Right lobe of liver (tissue), 6 donors: ENCODE results near the gene TXNL1. TPM values are rescaled to one million over a fixed set of nuclear protein-coding genes. Genes with fewer than 3 reads are reported as not detected.

Source experiments
- ATAC-seq, 4 donors: fragments of 200-7000 bp; cut with Tn5 transposase; one replicate each; pipeline ENCODE4 v1.9.1; 2020; ENCODE audit warnings: mild to moderate bottlenecking in 4 of 4, moderate library complexity in 4 of 4
- DNase-seq, 3 donors: peaks; one replicate each; pipeline ENCODE4 v3.0.0-alpha.2; 2020
- H3K27ac ChIP-seq, 3 donors: fragments of 200-600 bp; one replicate each; pipeline ENCODE4 v1.8.0; 2022
- H3K27me3 ChIP-seq, 2 donors: fragments of 200-600 bp; one replicate each; pipeline ENCODE4 v1.8.0; 2022
- H3K36me3 ChIP-seq, 4 donors: fragments of 200-600 bp; sonication (generic) in 1 of 4; one replicate each; pipeline versions ENCODE4 v1.5.1 to v1.8.0; 2017 to 2022; ENCODE audit warnings: control low read depth in 1 of 4
- H3K4me1 ChIP-seq, 4 donors: fragments of 200-600 bp; sonication (generic) in 1 of 4; one replicate each; pipeline versions ENCODE4 v1.5.1 to v1.8.0; 2017 to 2022; ENCODE audit warnings: control low read depth in 1 of 4
- H3K4me3 ChIP-seq, 3 donors: fragments of 200-600 bp; one replicate each; pipeline ENCODE4 v1.8.0; 2022
- H3K9me3 ChIP-seq, 4 donors: fragments of 200-600 bp; sonication (generic) in 1 of 4; one replicate each; pipeline versions ENCODE4 v1.5.1 to v1.8.0; 2017 to 2022; ENCODE audit warnings: control low read depth in 1 of 4
- POLR2A ChIP-seq: fragments of 450-650 bp; IDR thresholded peaks from one replicate; pipeline ENCODE4 v1.6.1; 2017; ENCODE audit warnings: antibody characterized with exemption, mild to moderate bottlenecking
- WGBS: methylation state at CpG from one replicate; pipeline ENCODE4 v1.1.6; 2018; ENCODE audit warnings: low coverage, low lambda C conversion rate; ENCODE audit not compliant: insufficient coverage; ENCODE audit errors: missing lambda C conversion rate; 5-methylcytosine and 5-hydroxymethylcytosine counted together
- intact Hi-C, 2 donors: fragments of 100-400 bp; cut with DNase I; formaldehyde crosslinking; loops; one replicate each; pipeline versions ENCODE4 v1.11.2 to v1.14.1; 2022
- total RNA-seq, 6 experiments: library from RNA; depleted of rRNA in 2 of 6; stranded (reverse); fragments of >200 nt in 2 of 6; fragmentation: NEBNext Ultra II Directional in 3 of 6; extraction: Animal tissue kit (Norgen Biotek cat#: 25700) in 3 of 6; gene quantifications; one replicate each; pipeline versions ENCODE4 v1.1.0 to v1.2.4, GENCODE V29; 2016 to 2023
- TF ChIP-seq, protein P1 (sequence below), 4 donors: fragments of 200-600 bp in 3 of 4; fragments of 450-650 bp in 1 of 4; IDR thresholded peaks; one replicate each; pipeline versions ENCODE4 v1.5.1 to v1.8.0; 2016 to 2022; ENCODE audit warnings: antibody characterized with exemption in 4 of 4, mild to moderate bottlenecking in 2 of 4
- donor health status: DM: no; HTN: yes; CAD: no.
- donor health status: DM: no; HTN: no; CAD: no.
- donor health status: DM: no; HTN: no; CAD: no.
- donor health status: DM: no; HTN: yes; CAD: no.
- donor health status: DM: no; HTN: yes; CAD: no.

TXNL1 gene
- total RNA-seq, 6 experiments from 2014 or later, result 30.1 to 58.0 (median 42.8) TPM

GRCh38 chr18:56637176-56637575 lies 1.2 kb downstream of the TXNL1 start:
- 2% methylated on average over 8 of the region's 8 CpGs for WGBS
- intact Hi-C loops, result no loop called here

GRCh38 chr18:56635007-56635406 lies 3.4 kb downstream of the TXNL1 start:
- no peak for TF ChIP-seq POLR2A
- TF ChIP-seq, protein P1, sequence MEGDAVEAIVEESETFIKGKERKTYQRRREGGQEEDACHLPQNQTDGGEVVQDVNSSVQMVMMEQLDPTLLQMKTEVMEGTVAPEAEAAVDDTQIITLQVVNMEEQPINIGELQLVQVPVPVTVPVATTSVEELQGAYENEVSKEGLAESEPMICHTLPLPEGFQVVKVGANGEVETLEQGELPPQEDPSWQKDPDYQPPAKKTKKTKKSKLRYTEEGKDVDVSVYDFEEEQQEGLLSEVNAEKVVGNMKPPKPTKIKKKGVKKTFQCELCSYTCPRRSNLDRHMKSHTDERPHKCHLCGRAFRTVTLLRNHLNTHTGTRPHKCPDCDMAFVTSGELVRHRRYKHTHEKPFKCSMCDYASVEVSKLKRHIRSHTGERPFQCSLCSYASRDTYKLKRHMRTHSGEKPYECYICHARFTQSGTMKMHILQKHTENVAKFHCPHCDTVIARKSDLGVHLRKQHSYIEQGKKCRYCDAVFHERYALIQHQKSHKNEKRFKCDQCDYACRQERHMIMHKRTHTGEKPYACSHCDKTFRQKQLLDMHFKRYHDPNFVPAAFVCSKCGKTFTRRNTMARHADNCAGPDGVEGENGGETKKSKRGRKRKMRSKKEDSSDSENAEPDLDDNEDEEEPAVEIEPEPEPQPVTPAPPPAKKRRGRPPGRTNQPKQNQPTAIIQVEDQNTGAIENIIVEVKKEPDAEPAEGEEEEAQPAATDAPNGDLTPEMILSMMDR (IDR thresholded peaks at IDR 0.05), result no peak
- 80% methylated on average over 5 of the region's 5 CpGs for WGBS
- no peaks in the 10 kb centered on the region for H3K36me3 ChIP-seq
- peaks cover 0 to 46% (median 8%) of the 10 kb centered on the region in 4 donors for H3K4me1 ChIP-seq
- no peak overlapping the region for H3K27ac ChIP-seq
- no peaks in the 10 kb centered on the region for H3K9me3 ChIP-seq
- H3K4me3 ChIP-seq, result no peak overlapping the region
- DNase-seq (no peak), ATAC-seq (no peak)
- intact Hi-C loops, result no loop called here
- H3K27me3 ChIP-seq, result no peaks in the 10 kb centered on the region

More at GRCh38 chr18:56637176-56637575, 1.2 kb downstream of the TXNL1 start:
- H3K36me3 ChIP-seq, result no peaks in the 10 kb centered on the region
- H3K27me3 ChIP-seq, result no peaks in the 10 kb centered on the region
- TF ChIP-seq, protein P1 (IDR thresholded peaks at IDR 0.05), result no peak
- TF ChIP-seq POLR2A, result no peak
- peak overlapping the region; percentile 88 to 91 (median 90) for H3K4me3 ChIP-seq
- no peak for DNase-seq
- H3K4me1 ChIP-seq, result peaks cover 0 to 31% (median 4%) of the 10 kb centered on the region in 4 donors
- H3K9me3 ChIP-seq, result no peaks in the 10 kb centered on the region
- H3K27ac ChIP-seq, result peak overlapping the region; percentile 93 to 95 (median 93)
- no peak for ATAC-seq

DNA sequence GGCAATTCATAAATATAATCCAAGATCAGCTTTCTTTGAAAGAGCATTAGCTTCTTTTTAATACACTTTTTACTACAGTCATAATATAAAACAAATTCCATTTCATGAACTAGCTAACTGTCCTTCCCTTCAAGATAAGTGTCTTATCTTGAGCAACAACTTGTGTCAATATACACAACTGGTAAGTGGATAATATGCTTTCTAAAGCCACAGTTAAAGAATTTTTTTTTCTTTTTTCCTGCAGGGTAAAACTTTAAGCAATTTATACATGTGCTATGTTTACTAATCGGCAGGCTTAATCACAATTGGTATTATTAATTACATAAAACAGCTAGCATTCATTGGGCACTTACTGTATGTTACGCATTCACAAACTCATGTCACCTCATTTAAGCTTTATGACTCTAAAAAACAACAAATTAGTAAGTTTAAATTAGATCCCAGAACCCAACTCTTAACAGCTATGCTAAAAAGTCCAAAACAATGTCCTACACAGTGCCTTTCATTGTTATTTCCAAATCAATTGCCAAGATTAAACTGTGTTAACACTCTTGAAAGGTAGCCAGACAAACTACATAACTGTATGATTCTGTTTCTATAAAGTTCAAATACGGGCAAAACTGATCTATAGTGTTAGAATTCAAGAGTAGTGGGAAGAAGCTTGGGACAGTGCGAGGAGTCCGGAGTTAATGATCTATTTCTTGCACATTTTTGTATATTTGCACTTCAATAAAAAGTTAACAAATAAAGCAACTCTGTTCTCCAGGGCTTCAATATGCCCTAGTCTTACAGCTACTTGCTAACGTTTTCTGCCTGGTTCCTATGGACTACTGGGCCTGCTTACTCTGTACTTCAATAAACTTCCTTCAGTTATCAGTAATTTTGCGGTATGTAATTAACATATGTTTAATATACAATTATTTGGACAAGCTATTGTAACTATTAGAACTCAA lies 6.0 kb downstream of the TXNL1 start:
- H3K36me3 ChIP-seq, result no peaks in the 10 kb centered on the region
- peak overlapping the region in 1 of 3 donors; percentile 7 for H3K27ac ChIP-seq
- WGBS, result 51% methylated on average over 7 of the region's 7 CpGs
- intact Hi-C loops, result no loop called here
- no peaks in the 10 kb centered on the region for H3K27me3 ChIP-seq
- ATAC-seq (peak in 3 of 4 donors; percentile 26 to 56 (median 52)), DNase-seq (no peak)
- H3K9me3 ChIP-seq, result no peaks in the 10 kb centered on the region
- TF ChIP-seq POLR2A, result no peak
- TF ChIP-seq, protein P1 (IDR thresholded peaks at IDR 0.05), result no peak
- H3K4me1 ChIP-seq, result peaks cover 0 to 52% (median 8%) of the 10 kb centered on the region in 4 donors
- no peak overlapping the region for H3K4me3 ChIP-seq

- WGBS, result 83% methylated on average over 2 of the region's 2 CpGs
- H3K9me3 ChIP-seq, result no peaks in the 10 kb centered on the region
- ATAC-seq (no peak), DNase-seq (no peak)
- H3K27ac ChIP-seq, result no peak overlapping the region
- no peak for TF ChIP-seq POLR2A
- TF ChIP-seq, protein P1 (IDR thresholded peaks at IDR 0.05), result no peak
- intact Hi-C loops, result no loop called here
- no peaks in the 10 kb centered on the region for H3K27me3 ChIP-seq
- no peak overlapping the region for H3K4me3 ChIP-seq
- peaks cover 0 to 22% (median 3%) of the 10 kb centered on the region in 4 donors for H3K36me3 ChIP-seq
- peaks cover 0 to 29% (median 8%) of the 10 kb centered on the region in 4 donors for H3K4me1 ChIP-seq
Measured at GRCh38 chr18:56627991-56628390, 10.4 kb downstream of the TXNL1 start.
